SK-N-SH (cell line): ENCODE results near the gene JAZF1.

ENCODE experiments used
- CTCF ChIP-seq: fragments of 200-600 bp; sonication (generic); IDR thresholded peaks from 2 replicates; pipeline ENCODE4 v1.6.1; 2017; ENCODE audit warnings: antibody characterized with exemption, mild to moderate bottlenecking, moderate library complexity
- ELF1 ChIP-seq: IDR thresholded peaks from 2 replicates; pipeline ENCODE4 v1.4.0; 2012
- EP300 ChIP-seq, 2 experiments: IDR thresholded peaks; 2 replicates each; pipeline versions ENCODE4 v1.4.0 to v1.6.1; 2012; ENCODE audit warnings: borderline replicate concordance in 1 of 2, low read depth in 1 of 2, low read length in 1 of 2
- EZH2phosphoT487 ChIP-seq: fragments of 200-600 bp; sonication (generic); IDR thresholded peaks from 2 replicates; pipeline ENCODE4 v1.6.1; 2017; ENCODE audit warnings: low read depth, mixed run types, mild to moderate bottlenecking, antibody characterized with exemption, moderate library complexity, borderline replicate concordance
- PBX3 ChIP-seq: IDR thresholded peaks from 2 replicates; pipeline ENCODE4; 2012
- POLR2AphosphoS5 ChIP-seq: IDR thresholded peaks from 2 replicates; pipeline ENCODE4 v1.6.1; 2012; ENCODE audit warnings: low read depth, low read length
- REST ChIP-seq: IDR thresholded peaks from 2 replicates; pipeline ENCODE4 v1.6.1; 2012; ENCODE audit warnings: mild to moderate bottlenecking, low read depth, low read length, moderate library complexity
- USF2 ChIP-seq: fragments of 150-350 bp; IDR thresholded peaks from 2 replicates; pipeline ENCODE4 v1.6.1; 2017; ENCODE audit warnings: antibody characterized with exemption, low read length, low read depth, borderline replicate concordance
- TF ChIP-seq, protein P1 (sequence below): IDR thresholded peaks from 2 replicates; pipeline ENCODE4 v1.4.0; 2012; ENCODE audit warnings: low read depth, borderline replicate concordance

- TF ChIP-seq CTCF (no peak), REST (no peak), EZH2phosphoT487 (no peak), PBX3 (no peak), POLR2AphosphoS5 (no peak), USF2 (no peak), ELF1 (no peak), EP300 (IDR thresholded peaks at IDR 0.05; ENCODE audit: borderline replicate concordance in 1 of 2, low read depth in 1 of 2, low read length in 1 of 2) (no peak)
- TF ChIP-seq, protein P1, sequence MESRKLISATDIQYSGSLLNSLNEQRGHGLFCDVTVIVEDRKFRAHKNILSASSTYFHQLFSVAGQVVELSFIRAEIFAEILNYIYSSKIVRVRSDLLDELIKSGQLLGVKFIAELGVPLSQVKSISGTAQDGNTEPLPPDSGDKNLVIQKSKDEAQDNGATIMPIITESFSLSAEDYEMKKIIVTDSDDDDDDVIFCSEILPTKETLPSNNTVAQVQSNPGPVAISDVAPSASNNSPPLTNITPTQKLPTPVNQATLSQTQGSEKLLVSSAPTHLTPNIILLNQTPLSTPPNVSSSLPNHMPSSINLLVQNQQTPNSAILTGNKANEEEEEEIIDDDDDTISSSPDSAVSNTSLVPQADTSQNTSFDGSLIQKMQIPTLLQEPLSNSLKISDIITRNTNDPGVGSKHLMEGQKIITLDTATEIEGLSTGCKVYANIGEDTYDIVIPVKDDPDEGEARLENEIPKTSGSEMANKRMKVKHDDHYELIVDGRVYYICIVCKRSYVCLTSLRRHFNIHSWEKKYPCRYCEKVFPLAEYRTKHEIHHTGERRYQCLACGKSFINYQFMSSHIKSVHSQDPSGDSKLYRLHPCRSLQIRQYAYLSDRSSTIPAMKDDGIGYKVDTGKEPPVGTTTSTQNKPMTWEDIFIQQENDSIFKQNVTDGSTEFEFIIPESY = no peak
Observed at GRCh38 chr7:28145090-28145626, 35.4 kb downstream of the JAZF1 start.
